ENCODE measurements around the gene ISCU.

ISCU gene

DNA sequence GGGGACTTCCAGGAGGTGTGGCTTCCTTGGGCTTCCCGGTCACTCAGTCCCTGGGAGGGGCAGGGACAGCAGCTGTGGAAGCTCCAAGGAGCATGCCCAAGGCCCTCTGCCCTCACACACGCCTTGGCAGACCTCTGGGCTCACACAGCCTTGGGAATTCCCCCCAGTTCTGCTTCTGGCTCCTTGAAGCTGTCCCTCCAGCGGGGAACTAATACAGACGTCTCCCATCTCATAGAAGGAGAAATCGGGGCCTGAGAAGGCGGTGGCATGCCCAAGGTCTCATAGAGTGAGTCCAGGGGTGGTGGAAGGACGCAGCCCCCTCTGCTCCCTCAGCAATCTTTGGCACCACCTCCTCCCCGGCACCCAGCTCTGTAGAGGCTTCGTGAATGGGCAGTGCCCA, 51.2 kb downstream of the ISCU start:
- DNase-seq (ENCODE audit: low read depth): no peak
- TF ChIP-seq, protein P1, sequence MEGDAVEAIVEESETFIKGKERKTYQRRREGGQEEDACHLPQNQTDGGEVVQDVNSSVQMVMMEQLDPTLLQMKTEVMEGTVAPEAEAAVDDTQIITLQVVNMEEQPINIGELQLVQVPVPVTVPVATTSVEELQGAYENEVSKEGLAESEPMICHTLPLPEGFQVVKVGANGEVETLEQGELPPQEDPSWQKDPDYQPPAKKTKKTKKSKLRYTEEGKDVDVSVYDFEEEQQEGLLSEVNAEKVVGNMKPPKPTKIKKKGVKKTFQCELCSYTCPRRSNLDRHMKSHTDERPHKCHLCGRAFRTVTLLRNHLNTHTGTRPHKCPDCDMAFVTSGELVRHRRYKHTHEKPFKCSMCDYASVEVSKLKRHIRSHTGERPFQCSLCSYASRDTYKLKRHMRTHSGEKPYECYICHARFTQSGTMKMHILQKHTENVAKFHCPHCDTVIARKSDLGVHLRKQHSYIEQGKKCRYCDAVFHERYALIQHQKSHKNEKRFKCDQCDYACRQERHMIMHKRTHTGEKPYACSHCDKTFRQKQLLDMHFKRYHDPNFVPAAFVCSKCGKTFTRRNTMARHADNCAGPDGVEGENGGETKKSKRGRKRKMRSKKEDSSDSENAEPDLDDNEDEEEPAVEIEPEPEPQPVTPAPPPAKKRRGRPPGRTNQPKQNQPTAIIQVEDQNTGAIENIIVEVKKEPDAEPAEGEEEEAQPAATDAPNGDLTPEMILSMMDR (IDR thresholded peaks at IDR 0.05; ENCODE audit: low read depth, low read length): no peak
- TF ChIP-seq POLR2A (IDR thresholded peaks at IDR 0.05; ENCODE audit: extremely low read depth, insufficient read length): no peak
- TF ChIP-seq, protein P2, sequence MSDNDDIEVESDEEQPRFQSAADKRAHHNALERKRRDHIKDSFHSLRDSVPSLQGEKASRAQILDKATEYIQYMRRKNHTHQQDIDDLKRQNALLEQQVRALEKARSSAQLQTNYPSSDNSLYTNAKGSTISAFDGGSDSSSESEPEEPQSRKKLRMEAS (IDR thresholded peaks at IDR 0.05; ENCODE audit: low read depth, low read length): no peak
- TF ChIP-seq MYC (IDR thresholded peaks at IDR 0.05; ENCODE audit: low read depth, low read length): no peak
- H3K4me3 ChIP-seq (ENCODE audit: low read depth, low read length): no peak overlapping the region

DNA sequence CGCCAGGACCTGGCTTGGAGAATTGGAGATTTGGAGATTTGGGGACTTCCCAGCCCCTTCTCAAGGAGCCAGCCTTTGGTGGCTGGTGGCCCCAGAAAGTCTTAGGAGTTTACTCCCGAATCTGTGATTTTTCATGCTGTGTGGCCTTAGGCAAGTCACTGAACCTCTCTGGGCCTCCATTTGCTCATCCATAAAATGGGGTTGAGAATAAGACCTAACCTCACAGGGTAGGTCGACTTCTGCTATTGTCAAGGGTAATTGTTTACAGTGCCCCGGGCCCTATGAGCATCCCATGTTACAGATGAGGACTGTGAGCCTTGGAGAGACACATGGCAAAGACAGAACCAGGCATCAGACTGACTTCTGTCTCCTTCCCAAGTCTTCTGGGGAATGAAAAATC, 51.6 kb downstream of the ISCU start:
- no peak overlapping the region for H3K4me3 ChIP-seq (ENCODE audit: low read depth, low read length)
- no peak for TF ChIP-seq POLR2A (IDR thresholded peaks at IDR 0.05; ENCODE audit: extremely low read depth, insufficient read length)
- TF ChIP-seq, protein P2 (IDR thresholded peaks at IDR 0.05; ENCODE audit: low read depth, low read length): no peak
- TF ChIP-seq, protein P1 (IDR thresholded peaks at IDR 0.05; ENCODE audit: low read depth, low read length): no peak
- no peak for TF ChIP-seq MYC (IDR thresholded peaks at IDR 0.05; ENCODE audit: low read depth, low read length)
- no peak for DNase-seq (ENCODE audit: low read depth)

DNA sequence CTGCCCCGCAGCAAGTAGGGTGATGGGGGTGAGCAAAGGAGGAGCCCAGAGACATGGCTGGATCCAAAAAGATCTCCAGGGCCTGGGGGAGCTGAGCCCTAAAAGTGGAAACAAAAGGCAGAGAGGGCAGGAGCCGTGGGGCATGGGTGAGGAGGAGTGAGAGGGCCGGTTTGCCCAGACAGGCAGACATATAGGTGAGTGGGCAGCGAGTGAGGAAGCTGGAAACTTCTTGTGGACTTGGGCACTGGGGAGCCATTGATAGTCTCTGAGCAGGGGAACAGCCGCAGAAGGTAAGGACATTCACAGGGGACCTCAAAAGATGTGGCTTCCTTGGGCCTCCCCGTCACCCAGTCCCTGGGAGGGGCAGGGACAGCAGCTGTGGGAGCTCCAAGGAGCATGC, 52.2 kb downstream of the ISCU start:
- TF ChIP-seq, protein P2 (IDR thresholded peaks at IDR 0.05; ENCODE audit: low read depth, low read length): no peak
- no peak for TF ChIP-seq MYC (IDR thresholded peaks at IDR 0.05; ENCODE audit: low read depth, low read length)
- no peak for TF ChIP-seq POLR2A (IDR thresholded peaks at IDR 0.05; ENCODE audit: extremely low read depth, insufficient read length)
- TF ChIP-seq, protein P1 (IDR thresholded peaks at IDR 0.05; ENCODE audit: low read depth, low read length): no peak
- DNase-seq (ENCODE audit: low read depth): no peak
- no peak overlapping the region for H3K4me3 ChIP-seq (ENCODE audit: low read depth, low read length)

DNA sequence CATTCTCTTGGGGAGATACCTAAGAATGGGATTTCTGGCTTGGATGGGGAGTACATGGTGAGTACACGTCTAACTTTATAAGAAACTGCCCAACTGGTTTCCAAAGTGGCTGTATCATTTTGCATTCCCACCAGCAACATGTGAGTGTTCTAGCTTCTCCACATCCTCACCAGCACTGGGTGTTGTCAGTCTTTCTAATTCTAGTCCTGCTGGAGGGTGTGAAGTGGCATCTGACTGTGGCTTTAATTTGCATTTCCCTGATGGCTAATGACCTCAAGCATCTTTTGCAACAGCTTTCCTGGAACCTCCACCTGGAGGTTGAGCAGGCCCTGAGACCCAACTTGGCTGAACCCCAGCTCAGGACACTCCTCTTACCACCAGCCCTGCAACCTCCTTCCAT, 53.5 kb downstream of the ISCU start:
- no peak overlapping the region for H3K4me3 ChIP-seq (ENCODE audit: low read depth, low read length)
- TF ChIP-seq POLR2A (IDR thresholded peaks at IDR 0.05; ENCODE audit: extremely low read depth, insufficient read length) (no peak), MYC (IDR thresholded peaks at IDR 0.05; ENCODE audit: low read depth, low read length) (no peak)
- TF ChIP-seq, protein P1 (IDR thresholded peaks at IDR 0.05; ENCODE audit: low read depth, low read length): no peak
- TF ChIP-seq, protein P2 (IDR thresholded peaks at IDR 0.05; ENCODE audit: low read depth, low read length): no peak
- DNase-seq (ENCODE audit: low read depth): no peak

DNA sequence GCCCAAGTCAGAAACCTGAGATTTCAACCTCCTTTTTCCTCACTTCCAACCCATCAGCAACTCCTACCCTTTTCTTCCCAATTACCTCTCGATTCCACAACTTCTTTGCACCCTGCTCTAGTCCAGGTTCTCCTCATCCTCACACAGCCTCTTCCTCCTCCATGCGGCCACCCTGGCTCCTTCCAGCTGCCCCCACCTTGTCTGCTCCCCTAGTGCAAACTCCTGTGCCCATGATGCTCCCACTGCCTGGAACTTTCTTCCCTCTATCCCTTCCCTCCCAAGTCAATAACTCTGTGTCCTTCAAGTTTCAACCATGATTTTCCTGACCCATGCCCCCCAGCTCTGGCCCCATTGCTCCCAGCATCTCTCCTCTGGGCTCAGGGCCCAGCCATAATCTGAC, 54.0 kb downstream of the ISCU start:
- H3K4me3 ChIP-seq (ENCODE audit: low read depth, low read length): no peak overlapping the region
- DNase-seq (ENCODE audit: low read depth): no peak
- TF ChIP-seq, protein P2 (IDR thresholded peaks at IDR 0.05; ENCODE audit: low read depth, low read length): no peak
- TF ChIP-seq, protein P1 (IDR thresholded peaks at IDR 0.05; ENCODE audit: low read depth, low read length): no peak
- TF ChIP-seq MYC (IDR thresholded peaks at IDR 0.05; ENCODE audit: low read depth, low read length) (no peak), POLR2A (IDR thresholded peaks at IDR 0.05; ENCODE audit: extremely low read depth, insufficient read length) (no peak)
